ENCODE measurements around the gene NFASC. TPM values are rescaled to one million over a fixed set of nuclear protein-coding genes. Genes with fewer than 3 reads are reported as not detected.

NFASC gene
- total RNA-seq, 2 experiments from 2014 or later = not detected

DNA sequence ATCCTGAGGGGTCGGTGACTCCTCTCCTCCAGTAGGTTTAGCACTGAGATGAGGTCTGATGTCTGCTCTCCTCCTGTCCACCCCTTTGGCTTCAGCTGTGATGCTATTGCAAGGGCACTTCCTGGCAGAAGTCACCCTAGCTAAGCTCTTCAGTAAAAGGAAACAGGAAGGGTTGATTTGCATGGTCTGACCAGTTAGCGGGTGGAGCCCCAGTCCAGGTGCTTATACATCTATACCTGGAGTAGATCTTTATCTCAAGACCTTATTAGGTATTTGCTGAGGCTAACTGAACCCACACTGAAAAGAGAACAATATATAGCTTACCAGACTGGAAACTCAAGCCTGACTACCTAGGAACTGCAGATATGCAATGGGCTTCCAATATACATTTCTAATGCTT lies 28.9 kb upstream of the NFASC start:
- TF ChIP-seq, protein P1, sequence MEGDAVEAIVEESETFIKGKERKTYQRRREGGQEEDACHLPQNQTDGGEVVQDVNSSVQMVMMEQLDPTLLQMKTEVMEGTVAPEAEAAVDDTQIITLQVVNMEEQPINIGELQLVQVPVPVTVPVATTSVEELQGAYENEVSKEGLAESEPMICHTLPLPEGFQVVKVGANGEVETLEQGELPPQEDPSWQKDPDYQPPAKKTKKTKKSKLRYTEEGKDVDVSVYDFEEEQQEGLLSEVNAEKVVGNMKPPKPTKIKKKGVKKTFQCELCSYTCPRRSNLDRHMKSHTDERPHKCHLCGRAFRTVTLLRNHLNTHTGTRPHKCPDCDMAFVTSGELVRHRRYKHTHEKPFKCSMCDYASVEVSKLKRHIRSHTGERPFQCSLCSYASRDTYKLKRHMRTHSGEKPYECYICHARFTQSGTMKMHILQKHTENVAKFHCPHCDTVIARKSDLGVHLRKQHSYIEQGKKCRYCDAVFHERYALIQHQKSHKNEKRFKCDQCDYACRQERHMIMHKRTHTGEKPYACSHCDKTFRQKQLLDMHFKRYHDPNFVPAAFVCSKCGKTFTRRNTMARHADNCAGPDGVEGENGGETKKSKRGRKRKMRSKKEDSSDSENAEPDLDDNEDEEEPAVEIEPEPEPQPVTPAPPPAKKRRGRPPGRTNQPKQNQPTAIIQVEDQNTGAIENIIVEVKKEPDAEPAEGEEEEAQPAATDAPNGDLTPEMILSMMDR (conservative IDR thresholded peaks at IDR 0.05; ENCODE audit: low read length) = no peak
- no peak for TF ChIP-seq EZH2phosphoT487 (IDR thresholded peaks at IDR 0.05; ENCODE audit: borderline replicate concordance, low read depth, low read length)
- CTCF ChIA-PET (ENCODE audit: unreplicated experiment) = interaction anchor here (0.8 kb wide), 1 partner anchor 18 kb away, joined by 3 read pairs; no protein-coding TSS in a partner anchor
- Histone ChIP-seq H3K9me3 (ENCODE audit: low read length) (no peaks in the 10 kb centered on the region), H3K4me2 (ENCODE audit: low read length) (peak overlapping the region; percentile 54), H3K79me2 (ENCODE audit: insufficient read depth, low read depth, low read length) (no peaks in the 10 kb centered on the region), H2AFZ (ENCODE audit: low read length) (peak overlapping the region; percentile 17; the same call in 1 of the 2 replicates), H4K20me1 (ENCODE audit: insufficient read depth, low read length) (no peaks in the 10 kb centered on the region), H3K9me2 (ENCODE audit: insufficient read depth, low read length) (no peaks in the 10 kb centered on the region), H3K4me3 (ENCODE audit: low read depth, low read length, poor library complexity, severe bottlenecking) (peak overlapping the region; percentile 5), H3K4me1 (ENCODE audit: insufficient read depth, low read length, poor library complexity, severe bottlenecking) (peaks cover 19% of the 10 kb centered on the region), H3K27ac (ENCODE audit: low read depth, low read length, poor library complexity, severe bottlenecking) (peak overlapping the region; percentile 14), H3K36me3 (ENCODE audit: insufficient read depth, low read length) (no peaks in the 10 kb centered on the region)
- intact Hi-C loops (cut with micrococcal nuclease; ENCODE audit: unreplicated experiment) = no loop called here
- POLR2A ChIA-PET = interaction anchor here (1.1 to 1.5 kb wide), 3 partner anchors 9 to 41 kb away, joined by 3 to 5 read pairs (median 4); no protein-coding TSS in a partner anchor
- no TSS peak for BruUV-seq (replicated peaks)
- DNase-seq (ENCODE audit: low spot score) = peak; percentile 72

DNA sequence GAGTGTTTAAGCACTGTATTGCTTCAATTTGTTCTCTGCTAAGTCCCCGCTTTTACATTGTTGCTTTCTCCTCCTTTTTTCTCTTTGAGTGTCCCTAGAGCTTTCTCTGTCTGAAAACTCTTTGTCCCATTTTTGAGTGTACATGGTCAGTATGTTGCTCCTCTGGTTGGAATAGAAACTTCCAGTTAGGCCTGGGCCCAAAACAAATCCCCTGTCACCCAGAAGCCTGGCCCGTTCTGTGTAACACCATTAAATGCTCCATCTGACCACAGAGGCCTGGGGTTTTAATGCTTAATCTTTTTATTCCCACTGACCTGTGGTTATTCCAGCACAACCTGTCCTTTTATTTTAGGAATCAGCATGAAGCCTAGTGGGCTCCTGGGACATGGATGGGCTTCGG lies 28.3 kb upstream of the NFASC start:
- Histone ChIP-seq H3K4me2 (ENCODE audit: low read length) (peak overlapping the region; percentile 54), H3K9me2 (ENCODE audit: insufficient read depth, low read length) (no peaks in the 10 kb centered on the region)
- DNase-seq (ENCODE audit: low spot score) = no peak

DNA sequence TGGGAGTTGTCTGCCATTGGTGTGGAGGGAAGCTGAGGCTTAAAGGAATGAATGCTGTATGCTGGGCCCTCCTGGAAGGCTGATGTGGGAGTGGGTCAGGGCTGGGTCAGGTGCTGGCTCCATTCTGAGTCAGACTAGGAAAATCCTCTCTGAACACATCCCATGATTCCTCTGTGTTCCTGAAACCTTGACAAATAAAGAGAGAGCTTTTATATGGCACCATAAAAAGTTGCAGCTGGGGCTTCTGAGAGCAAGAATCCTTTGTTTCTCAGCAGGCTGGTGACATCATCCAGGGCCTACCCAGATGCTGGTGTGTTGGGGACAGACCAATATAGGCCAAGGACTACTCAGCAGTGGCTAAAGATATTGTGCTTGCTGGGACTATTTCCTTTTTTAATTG lies 27.8 kb upstream of the NFASC start:
- TF ChIP-seq, protein P1 (conservative IDR thresholded peaks at IDR 0.05; ENCODE audit: low read length) = no peak
- TF ChIP-seq EZH2phosphoT487 (IDR thresholded peaks at IDR 0.05; ENCODE audit: borderline replicate concordance, low read depth, low read length) = no peak
- H3K27ac ChIP-seq (ENCODE audit: low read depth, low read length, poor library complexity, severe bottlenecking) = no peak overlapping the region
- no peaks in the 10 kb centered on the region for H3K36me3 ChIP-seq (ENCODE audit: insufficient read depth, low read length)
- H3K79me2 ChIP-seq (ENCODE audit: insufficient read depth, low read depth, low read length) = no peaks in the 10 kb centered on the region
- H3K9me3 ChIP-seq (ENCODE audit: low read length) = no peaks in the 10 kb centered on the region
- no peak for DNase-seq (ENCODE audit: low spot score)
- no peaks in the 10 kb centered on the region for H4K20me1 ChIP-seq (ENCODE audit: insufficient read depth, low read length)
- no peaks in the 10 kb centered on the region for H3K9me2 ChIP-seq (ENCODE audit: insufficient read depth, low read length)
- intact Hi-C loops (cut with micrococcal nuclease; ENCODE audit: unreplicated experiment) = no loop called here
- no peak overlapping the region for H2AFZ ChIP-seq (ENCODE audit: low read length)
- peaks cover 19% of the 10 kb centered on the region for H3K4me1 ChIP-seq (ENCODE audit: insufficient read depth, low read length, poor library complexity, severe bottlenecking)
- no peak overlapping the region for H3K4me2 ChIP-seq (ENCODE audit: low read length)
- no peak overlapping the region for H3K4me3 ChIP-seq (ENCODE audit: low read depth, low read length, poor library complexity, severe bottlenecking)
- ChIA-PET CTCF (ENCODE audit: unreplicated experiment) (no interaction called here), POLR2A (interaction anchor here (0.6 to 1.3 kb wide), 2 partner anchors 8 to 260 kb away, joined by 3 to 5 read pairs; no protein-coding TSS in a partner anchor)
- BruUV-seq (replicated peaks) = no TSS peak

More for the DNA sequence above, 28.3 kb upstream of the NFASC start:
- no peak overlapping the region for H2AFZ ChIP-seq (ENCODE audit: low read length)
- H3K79me2 ChIP-seq (ENCODE audit: insufficient read depth, low read depth, low read length) = no peaks in the 10 kb centered on the region
- no peak overlapping the region for H3K4me3 ChIP-seq (ENCODE audit: low read depth, low read length, poor library complexity, severe bottlenecking)
- H3K9me3 ChIP-seq (ENCODE audit: low read length) = no peaks in the 10 kb centered on the region
- intact Hi-C loops (cut with micrococcal nuclease; ENCODE audit: unreplicated experiment) = no loop called here
- ChIA-PET POLR2A (interaction anchor here (0.6 to 1.5 kb wide), 4 partner anchors 9 to 260 kb away, joined by 3 to 5 read pairs (median 4); no protein-coding TSS in a partner anchor), CTCF (ENCODE audit: unreplicated experiment) (no interaction called here)
- H3K4me1 ChIP-seq (ENCODE audit: insufficient read depth, low read length, poor library complexity, severe bottlenecking) = peaks cover 19% of the 10 kb centered on the region
- H4K20me1 ChIP-seq (ENCODE audit: insufficient read depth, low read length) = no peaks in the 10 kb centered on the region
- no TSS peak for BruUV-seq (replicated peaks)
- TF ChIP-seq, protein P1 (conservative IDR thresholded peaks at IDR 0.05; ENCODE audit: low read length) = no peak
- no peak for TF ChIP-seq EZH2phosphoT487 (IDR thresholded peaks at IDR 0.05; ENCODE audit: borderline replicate concordance, low read depth, low read length)
- no peak overlapping the region for H3K27ac ChIP-seq (ENCODE audit: low read depth, low read length, poor library complexity, severe bottlenecking)
- no peaks in the 10 kb centered on the region for H3K36me3 ChIP-seq (ENCODE audit: insufficient read depth, low read length)
